Subcutaneous adipose tissue (tissue), 4 donors: Measurements from ENCODE around the gene PITPNM3. TPM values are rescaled to one million over a fixed set of nuclear protein-coding genes. Genes with fewer than 3 reads are reported as not detected.

Source experiments
- total RNA-seq, 4 donors: library from RNA; depleted of rRNA; stranded (reverse); fragments of >200 nt; gene quantifications; one replicate each; pipeline ENCODE4 v1.1.0, GENCODE V29; 2016
- TF ChIP-seq, protein P1 (sequence below): fragments of 450-650 bp; IDR thresholded peaks from one replicate; pipeline ENCODE4 v1.5.1; 2016; ENCODE audit warnings: low read depth, mild to moderate bottlenecking, control low read depth, antibody characterized with exemption, moderate library complexity

PITPNM3 gene
- total RNA-seq, 4 donors from 2014 or later: 0.34 to 1.9 (median 1.2) TPM

GRCh38 chr17:6596511-6596910, 40.2 kb upstream of the PITPNM3 start:
- TF ChIP-seq, protein P1, sequence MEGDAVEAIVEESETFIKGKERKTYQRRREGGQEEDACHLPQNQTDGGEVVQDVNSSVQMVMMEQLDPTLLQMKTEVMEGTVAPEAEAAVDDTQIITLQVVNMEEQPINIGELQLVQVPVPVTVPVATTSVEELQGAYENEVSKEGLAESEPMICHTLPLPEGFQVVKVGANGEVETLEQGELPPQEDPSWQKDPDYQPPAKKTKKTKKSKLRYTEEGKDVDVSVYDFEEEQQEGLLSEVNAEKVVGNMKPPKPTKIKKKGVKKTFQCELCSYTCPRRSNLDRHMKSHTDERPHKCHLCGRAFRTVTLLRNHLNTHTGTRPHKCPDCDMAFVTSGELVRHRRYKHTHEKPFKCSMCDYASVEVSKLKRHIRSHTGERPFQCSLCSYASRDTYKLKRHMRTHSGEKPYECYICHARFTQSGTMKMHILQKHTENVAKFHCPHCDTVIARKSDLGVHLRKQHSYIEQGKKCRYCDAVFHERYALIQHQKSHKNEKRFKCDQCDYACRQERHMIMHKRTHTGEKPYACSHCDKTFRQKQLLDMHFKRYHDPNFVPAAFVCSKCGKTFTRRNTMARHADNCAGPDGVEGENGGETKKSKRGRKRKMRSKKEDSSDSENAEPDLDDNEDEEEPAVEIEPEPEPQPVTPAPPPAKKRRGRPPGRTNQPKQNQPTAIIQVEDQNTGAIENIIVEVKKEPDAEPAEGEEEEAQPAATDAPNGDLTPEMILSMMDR: no peak

DNA sequence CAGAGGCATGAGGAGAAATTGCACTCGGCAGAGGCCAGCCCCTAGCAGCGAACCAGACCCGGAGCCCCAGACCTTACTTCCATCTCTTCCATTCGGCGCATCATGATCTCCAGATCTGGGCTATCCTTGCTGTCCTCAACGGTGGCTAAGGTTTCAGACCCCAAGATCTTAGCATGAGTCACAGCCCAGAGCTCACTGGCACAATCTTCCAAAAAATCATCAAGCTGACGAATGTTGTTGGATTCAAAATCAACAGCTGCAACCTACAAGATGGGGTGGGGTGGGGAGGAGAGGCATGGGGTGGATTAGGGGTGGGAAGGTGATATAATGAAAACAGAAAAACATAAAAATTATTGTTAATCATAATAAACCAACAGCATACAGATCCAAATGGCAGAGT, 39.7 kb upstream of the PITPNM3 start:
- TF ChIP-seq, protein P1: no peak

DNA sequence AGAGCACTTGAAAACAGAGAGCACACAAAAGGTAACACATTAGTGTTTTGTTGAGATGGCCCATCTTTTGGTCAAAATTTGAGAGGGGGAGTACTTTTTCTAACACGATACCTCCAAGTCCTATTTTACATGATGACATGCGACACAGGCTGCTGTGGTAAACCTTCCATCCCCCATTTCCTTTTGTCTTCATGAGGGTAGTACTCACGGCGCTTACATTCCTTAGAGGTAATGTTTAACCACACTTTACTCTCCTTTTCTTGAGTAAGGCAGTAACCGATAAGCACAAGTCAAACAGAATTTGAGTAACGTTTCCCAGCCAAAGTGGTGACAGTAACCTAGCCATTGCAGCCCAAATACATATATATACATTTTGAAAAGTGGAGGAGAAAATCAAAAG, 35.8 kb upstream of the PITPNM3 start:
- TF ChIP-seq, protein P1: no peak

- TF ChIP-seq, protein P1: no peak
These were observed 35.3 kb upstream of the PITPNM3 start for GRCh38 chr17:6591599-6592158.

- TF ChIP-seq, protein P1: no peak
These were observed 33.1 kb upstream of the PITPNM3 start for GRCh38 chr17:6589266-6589946.

GRCh38 chr17:6588165-6588564, 31.8 kb upstream of the PITPNM3 start:
- TF ChIP-seq, protein P1: no peak

DNA sequence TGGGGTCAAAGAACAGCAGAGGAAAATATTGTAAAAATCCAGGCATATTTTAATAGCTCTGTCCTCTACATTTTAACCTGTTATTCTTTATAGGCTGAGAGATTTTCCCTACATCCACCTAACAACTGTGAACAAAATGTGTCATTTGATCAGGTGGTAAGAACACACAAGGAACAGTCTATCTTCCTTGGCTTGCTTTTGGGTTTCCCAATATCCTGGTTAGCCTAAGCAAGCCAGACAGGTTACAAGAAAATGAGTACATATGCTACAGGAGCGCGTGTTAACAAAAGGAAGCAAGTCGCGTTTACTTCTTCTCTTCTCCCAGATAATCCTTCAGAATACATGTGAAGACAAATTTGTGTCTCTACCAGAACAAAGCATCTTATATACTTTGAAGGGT, 31.0 kb upstream of the PITPNM3 start:
- TF ChIP-seq, protein P1: no peak
